Liver (tissue), 9 donors: Measurements from ENCODE around the gene EIF4G3. TPM values are rescaled to one million over a fixed set of nuclear protein-coding genes. Genes with fewer than 3 reads are reported as not detected.

Experiments used
- DNase-seq: peaks from one replicate; pipeline ENCODE4 v3.0.0-alpha.2; 2017; ENCODE audit warnings: low spot score
- H3K27ac ChIP-seq, 2 donors: one replicate each; pipeline ENCODE4 v1.7.0; 2013; ENCODE audit warnings: inconsistent platforms in 2 of 2, low read length in 2 of 2, control low read depth in 1 of 2, low read depth in 1 of 2, mild to moderate bottlenecking in 1 of 2
- H3K27me3 ChIP-seq, 4 donors: one replicate each; pipeline versions ENCODE4 v1.6.1 to v1.7.0; 2013; ENCODE audit warnings: low read length in 3 of 4, inconsistent platforms in 1 of 4, mild to moderate bottlenecking in 1 of 4, moderate library complexity in 1 of 4; ENCODE audit not compliant: control insufficient read depth in 4 of 4, insufficient read depth in 4 of 4
- H3K36me3 ChIP-seq, 4 donors: one replicate each; pipeline versions ENCODE4 v1.6.1 to v1.7.0; 2013; ENCODE audit warnings: low read length in 3 of 4, mild to moderate bottlenecking in 3 of 4, low read depth in 1 of 4, moderate library complexity in 1 of 4; ENCODE audit not compliant: control insufficient read depth in 4 of 4, insufficient read depth in 3 of 4
- H3K4me1 ChIP-seq, 4 donors: one replicate each; pipeline versions ENCODE4 v1.6.1 to v1.7.0; 2013; ENCODE audit warnings: low read length in 3 of 4, mild to moderate bottlenecking in 3 of 4, moderate library complexity in 1 of 4; ENCODE audit not compliant: control insufficient read depth in 4 of 4, insufficient read depth in 4 of 4
- H3K4me3 ChIP-seq, 3 donors: one replicate each; pipeline versions ENCODE4 v1.6.1 to v1.7.0; 2013; ENCODE audit warnings: low read length in 3 of 3, control low read depth in 1 of 3, low read depth in 1 of 3, mild to moderate bottlenecking in 1 of 3
- H3K9ac ChIP-seq, 2 donors: one replicate each; pipeline ENCODE4 v1.7.0; 2013; ENCODE audit warnings: low read length in 2 of 2, mild to moderate bottlenecking in 2 of 2, moderate library complexity in 2 of 2, control low read depth in 1 of 2, low read depth in 1 of 2
- H3K9me3 ChIP-seq, 4 donors: one replicate each; pipeline versions ENCODE4 v1.6.1 to v1.7.0; 2013; ENCODE audit warnings: low read length in 3 of 4; ENCODE audit not compliant: control insufficient read depth in 4 of 4
- CTCF ChIP-seq: fragments of 150-350 bp; IDR thresholded peaks from 2 replicates; pipeline ENCODE4 v1.5.1; 2017; ENCODE audit warnings: improper control_type of control experiment, low read depth, low read length; ENCODE audit not compliant: missing input control
- FOXA2 ChIP-seq: IDR thresholded peaks from 2 replicates; pipeline ENCODE4 v1.6.1; 2016; ENCODE audit warnings: antibody characterized with exemption
- JUND ChIP-seq, 2 donors: IDR thresholded peaks; 2 replicates each; pipeline ENCODE4 v1.6.1; 2016; ENCODE audit warnings: antibody characterized with exemption in 2 of 2
- NR2F2 ChIP-seq: IDR thresholded peaks from 2 replicates; pipeline ENCODE4 v1.6.1; 2016; ENCODE audit warnings: antibody characterized with exemption
- REST ChIP-seq: IDR thresholded peaks from 2 replicates; pipeline ENCODE4 v1.6.1; 2016; ENCODE audit warnings: antibody characterized with exemption, mild to moderate bottlenecking
- YY1 ChIP-seq: IDR thresholded peaks from 2 replicates; pipeline ENCODE4 v1.6.1; 2016; ENCODE audit warnings: antibody characterized with exemption, mild to moderate bottlenecking
- ZBTB33 ChIP-seq: IDR thresholded peaks from 2 replicates; pipeline ENCODE4 v1.6.1; 2016; ENCODE audit warnings: antibody characterized with exemption
- WGBS: extraction: QIAGEN DNeasy Blood & Tissue Kit; methylation state at CpG from one replicate; pipeline ENCODE4 v1.1.7; 2013; 5-methylcytosine and 5-hydroxymethylcytosine counted together
- polyA plus RNA-seq, 2 donors: library from polyadenylated mRNA; stranded (reverse) in 1 of 2; unstranded in 1 of 2; fragments of 200-250 nt in 1 of 2; fragments of >200 nt in 1 of 2; fragmentation: Nextera tagmentation in 1 of 2; extraction: Ambion mirVana in 1 of 2; gene quantifications; one replicate each; pipeline versions ENCODE4 v1.2.1 to v1.2.3, GENCODE V29; 2013 to 2015
- total RNA-seq, 2 donors: library from RNA; depleted of rRNA; stranded (reverse); fragments of >200 nt; gene quantifications; one replicate each; pipeline ENCODE4 v1.2.3, GENCODE V29; 2014
- donor health status: healthy.
- donor health status: healthy.
- donor health status: healthy.
- donor health status: healthy.
- donor health status: healthy.

Gene EIF4G3
- total and polyA plus RNA-seq, 4 donors = 7.6 to 22.8 (median 11.7) TPM

GRCh38 chr1:20997602-20998224, 179.0 kb downstream of the EIF4G3 start:
- 87% methylated on average over 3 of the region's 3 CpGs for WGBS
- no peaks in the 10 kb centered on the region for H3K36me3 ChIP-seq
- peaks cover 0 to 2% (median 0%) of the 10 kb centered on the region in 4 donors for H3K4me1 ChIP-seq

GRCh38 chr1:20996554-20996953, 180.1 kb downstream of the EIF4G3 start:
- H3K9me3 ChIP-seq = no peaks in the 10 kb centered on the region
- no peaks in the 10 kb centered on the region for H3K36me3 ChIP-seq
- no peak overlapping the region for H3K9ac ChIP-seq
- no peaks in the 10 kb centered on the region for H3K27me3 ChIP-seq
- TF ChIP-seq NR2F2 (no peak), FOXA2 (no peak)
- DNase-seq = no peak
- H3K4me3 ChIP-seq = no peak overlapping the region
- H3K4me1 ChIP-seq = peaks cover 0 to 2% (median 0%) of the 10 kb centered on the region in 4 donors
- no peak overlapping the region for H3K27ac ChIP-seq

More at GRCh38 chr1:20997602-20998224, 179.0 kb downstream of the EIF4G3 start:
- Histone ChIP-seq H3K4me3 (no peak overlapping the region), H3K9me3 (no peaks in the 10 kb centered on the region), H3K27me3 (no peaks in the 10 kb centered on the region), H3K27ac (no peak overlapping the region), H3K9ac (no peak overlapping the region)
- DNase-seq = no peak
- TF ChIP-seq YY1 = no peak
- no peak for TF ChIP-seq FOXA2
- TF ChIP-seq REST = no peak
- no peak for TF ChIP-seq ZBTB33
- TF ChIP-seq JUND (IDR thresholded peaks at IDR 0.05) = no peak

GRCh38 chr1:20993716-20994575, 182.8 kb downstream of the EIF4G3 start:
- no peak for DNase-seq
- Histone ChIP-seq H3K27ac (no peak overlapping the region), H3K27me3 (no peaks in the 10 kb centered on the region), H3K9me3 (no peaks in the 10 kb centered on the region), H3K4me1 (no peaks in the 10 kb centered on the region), H3K36me3 (peaks cover 0 to 2% (median 0%) of the 10 kb centered on the region in 4 donors), H3K4me3 (no peak overlapping the region), H3K9ac (no peak overlapping the region)
- WGBS = 93% methylated on average over 5 of the region's 5 CpGs
- TF ChIP-seq CTCF = no peak
